B cell (primary cell): ENCODE results near the gene COL2A1.

Source experiments
- CTCF ChIP-seq: fragments of 200-600 bp; IDR thresholded peaks from one replicate; pipeline ENCODE4 v1.8.0; 2022; ENCODE audit warnings: antibody characterized with exemption, mild to moderate bottlenecking
- EZH2 ChIP-seq: IDR thresholded peaks from 2 replicates; pipeline ENCODE4 v1.6.1; 2012; ENCODE audit warnings: borderline replicate concordance, low read depth, mild to moderate bottlenecking, moderate library complexity, low read length; ENCODE audit not compliant: insufficient read depth, poor library complexity, severe bottlenecking

GRCh38 chr12:48005001-48005749 is 899 bp upstream of the COL2A1 start:
- TF ChIP-seq CTCF (no peak), EZH2 (no peak)
